AG09309 (cell line): Measurements from ENCODE around the gene TMEM128.
A peak's percentile ranks its signal among the peaks of the same experiment; 100 is the strongest.

ENCODE experiments used
- DNase-seq: peaks from one replicate; pipeline ENCODE4 v3.0.0-alpha.2; 2010; ENCODE audit warnings: low read depth
- H3K4me3 ChIP-seq: 2 replicates; pipeline ENCODE4 v1.5.1; 2011; ENCODE audit warnings: mild to moderate bottlenecking, low read depth, low read length, moderate library complexity; ENCODE audit not compliant: control insufficient read depth
- TF ChIP-seq, protein P1 (sequence below): IDR thresholded peaks from 2 replicates; pipeline ENCODE4 v1.5.1; 2011; ENCODE audit warnings: mild to moderate bottlenecking, low read depth, low read length, inconsistent platforms; ENCODE audit not compliant: insufficient read depth, control insufficient read depth; ENCODE audit errors: missing control alignments

TMEM128 gene

DNA sequence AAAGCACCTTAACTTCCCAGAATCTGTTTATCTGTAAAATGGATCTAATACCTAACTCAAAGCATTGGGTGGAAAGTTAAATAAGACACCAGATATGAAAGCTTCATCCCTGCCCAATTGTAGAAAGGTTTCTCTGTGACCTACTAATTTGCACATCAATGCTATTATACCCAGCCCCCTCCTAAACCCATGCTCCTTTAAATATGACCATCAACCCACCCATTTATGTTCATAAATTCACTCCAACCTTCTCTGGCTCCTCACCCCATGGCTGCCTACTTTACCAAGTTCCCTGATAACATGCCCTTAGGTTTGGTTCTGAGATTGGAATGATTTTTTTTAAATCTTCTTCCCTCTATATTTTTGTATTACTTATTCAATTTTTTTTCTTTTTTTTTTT is 40.1 kb upstream of the TMEM128 start:
- no peak for DNase-seq
- TF ChIP-seq, protein P1, sequence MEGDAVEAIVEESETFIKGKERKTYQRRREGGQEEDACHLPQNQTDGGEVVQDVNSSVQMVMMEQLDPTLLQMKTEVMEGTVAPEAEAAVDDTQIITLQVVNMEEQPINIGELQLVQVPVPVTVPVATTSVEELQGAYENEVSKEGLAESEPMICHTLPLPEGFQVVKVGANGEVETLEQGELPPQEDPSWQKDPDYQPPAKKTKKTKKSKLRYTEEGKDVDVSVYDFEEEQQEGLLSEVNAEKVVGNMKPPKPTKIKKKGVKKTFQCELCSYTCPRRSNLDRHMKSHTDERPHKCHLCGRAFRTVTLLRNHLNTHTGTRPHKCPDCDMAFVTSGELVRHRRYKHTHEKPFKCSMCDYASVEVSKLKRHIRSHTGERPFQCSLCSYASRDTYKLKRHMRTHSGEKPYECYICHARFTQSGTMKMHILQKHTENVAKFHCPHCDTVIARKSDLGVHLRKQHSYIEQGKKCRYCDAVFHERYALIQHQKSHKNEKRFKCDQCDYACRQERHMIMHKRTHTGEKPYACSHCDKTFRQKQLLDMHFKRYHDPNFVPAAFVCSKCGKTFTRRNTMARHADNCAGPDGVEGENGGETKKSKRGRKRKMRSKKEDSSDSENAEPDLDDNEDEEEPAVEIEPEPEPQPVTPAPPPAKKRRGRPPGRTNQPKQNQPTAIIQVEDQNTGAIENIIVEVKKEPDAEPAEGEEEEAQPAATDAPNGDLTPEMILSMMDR, result no peak
- H3K4me3 ChIP-seq, result no peak overlapping the region

DNA sequence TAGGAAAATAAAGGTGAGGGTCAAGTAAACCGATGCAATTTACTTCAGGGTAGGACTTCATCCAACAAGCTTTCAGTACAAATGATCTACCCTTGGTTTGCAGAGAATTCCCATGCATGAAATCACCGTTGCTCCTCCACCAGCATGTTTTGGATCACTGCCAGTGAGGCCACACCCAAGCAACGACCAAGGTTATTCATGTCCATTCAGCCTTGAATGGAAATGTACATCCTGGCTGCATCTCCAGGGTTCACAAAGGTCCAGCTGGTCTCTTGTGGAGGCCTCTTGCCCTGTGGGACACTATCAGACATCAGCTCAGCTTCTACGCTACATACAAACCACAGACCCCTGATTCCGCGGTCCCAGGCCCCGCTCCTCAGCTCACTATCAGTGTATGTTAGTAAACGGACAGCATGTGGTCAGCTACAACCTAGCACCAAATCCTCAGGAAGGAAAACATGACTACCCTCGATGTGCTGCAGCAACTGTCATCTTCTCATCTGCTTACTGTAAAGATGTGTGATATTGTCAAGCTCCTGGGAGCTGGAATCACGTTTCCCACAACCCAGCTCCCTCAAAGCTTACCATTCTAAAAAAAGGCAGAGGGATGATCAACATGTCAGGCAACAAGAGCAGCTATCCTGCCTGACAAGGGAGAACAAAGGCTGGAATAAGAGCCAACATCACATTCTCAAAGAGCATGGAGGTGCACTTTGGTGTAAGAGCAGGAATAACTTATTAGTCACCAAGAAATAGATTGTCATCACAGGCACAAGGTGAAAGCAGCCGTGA is 37.0 kb upstream of the TMEM128 start:
- DNase-seq, result no peak
- TF ChIP-seq, protein P1, result no peak
- no peak overlapping the region for H3K4me3 ChIP-seq

DNA sequence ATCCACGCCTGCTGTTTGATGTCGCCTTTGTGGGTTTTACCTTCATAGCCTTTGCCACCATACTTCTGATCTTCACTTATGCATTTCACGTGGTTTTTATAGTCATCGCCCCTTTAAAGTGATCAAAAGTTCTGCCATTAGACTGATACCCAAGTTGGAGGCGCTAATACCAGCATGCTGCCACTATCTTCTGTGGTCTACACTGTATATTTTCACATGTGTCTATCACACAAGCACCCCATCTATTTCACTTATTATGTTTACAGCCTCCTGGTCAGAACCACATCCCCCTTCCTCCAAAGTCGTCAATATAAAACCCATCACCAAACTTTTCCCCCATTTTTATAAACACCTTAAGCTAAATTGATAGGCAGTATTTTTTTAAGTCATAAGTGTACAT is 33.8 kb upstream of the TMEM128 start:
- H3K4me3 ChIP-seq, result no peak overlapping the region
- TF ChIP-seq, protein P1, result no peak
- DNase-seq, result no peak

DNA sequence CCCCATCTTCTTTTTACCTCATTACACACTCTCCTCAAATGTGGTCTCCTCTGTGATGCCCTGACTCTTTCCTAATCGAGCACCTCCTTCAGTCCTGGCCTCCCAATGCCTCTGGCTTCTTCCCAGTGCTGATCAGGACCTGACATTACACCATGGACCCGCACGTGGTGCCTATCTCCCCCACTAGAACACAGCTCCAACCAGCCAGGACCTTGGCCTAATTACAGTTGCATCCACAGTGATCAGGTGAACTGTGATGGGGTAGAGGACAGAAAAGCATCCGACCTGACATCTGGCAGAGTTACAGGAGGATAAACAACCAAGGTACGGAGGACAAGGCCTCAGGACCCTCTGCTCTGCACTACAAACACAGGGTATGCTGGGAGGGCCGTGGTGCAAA is 29.5 kb upstream of the TMEM128 start:
- no peak overlapping the region for H3K4me3 ChIP-seq
- no peak for DNase-seq
- TF ChIP-seq, protein P1, result no peak

DNA sequence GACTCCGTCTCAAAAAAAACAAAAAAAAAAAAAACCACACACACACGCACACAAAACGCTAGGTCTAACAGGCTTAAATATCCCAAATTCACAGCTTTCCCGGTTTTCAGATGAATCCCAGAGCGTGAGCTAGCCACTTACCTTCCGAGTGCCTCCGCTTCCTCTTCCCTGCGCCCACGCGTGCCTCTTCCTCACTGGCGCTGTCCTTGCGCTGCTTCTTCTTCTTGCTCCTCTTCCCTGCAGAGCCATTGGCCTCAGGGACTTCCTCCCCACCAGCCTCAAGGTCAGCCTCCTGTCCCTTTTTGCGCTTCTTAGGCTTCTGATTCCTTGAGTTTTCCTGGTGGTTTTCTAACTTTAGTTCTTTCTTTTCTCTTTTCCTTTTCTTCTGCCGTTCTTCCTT is 26.2 kb upstream of the TMEM128 start:
- DNase-seq, result no peak
- no peak overlapping the region for H3K4me3 ChIP-seq
- TF ChIP-seq, protein P1, result no peak

DNA sequence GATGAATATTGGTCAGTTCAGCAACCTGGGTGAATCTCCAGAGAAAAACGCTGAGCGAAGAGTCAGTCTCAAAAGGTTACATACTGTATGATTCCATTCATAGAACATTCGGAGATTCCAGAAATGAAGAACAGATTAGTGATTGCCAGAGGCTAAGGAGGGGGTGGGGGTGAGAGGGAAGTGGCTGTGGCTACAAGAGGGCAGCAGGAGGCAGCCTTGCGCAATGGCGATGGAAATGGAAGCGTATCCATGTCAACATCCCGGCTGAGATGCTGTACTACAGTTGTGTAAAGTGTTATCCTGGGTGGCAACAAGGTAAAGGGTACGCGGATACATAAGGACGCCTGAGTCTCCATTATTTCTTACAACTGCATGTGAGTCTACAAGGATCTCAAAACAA is 23.9 kb upstream of the TMEM128 start:
- TF ChIP-seq, protein P1, result peak; percentile 16
- no peak for DNase-seq
- H3K4me3 ChIP-seq, result no peak overlapping the region
